Activated CD4-positive, alpha-beta memory T cell treated with anti-CD3 and anti-CD28 coated beads for 36 hours (primary cell): ENCODE data around the gene ABLIM2. TPM values are rescaled to one million over a fixed set of nuclear protein-coding genes. Genes with fewer than 3 reads are reported as not detected.

Source experiments
- CTCF ChIA-PET: fragments of 350-600 bp; sonication (Branson Sonifier 250); formaldehyde crosslinking; loops from one replicate; lab custom pipeline; 2021; ENCODE audit warnings: antibody characterized with exemption, inconsistent platforms; lab: Charles Lee
- POLR2A ChIA-PET: fragments of 350-600 bp; sonication (Branson Sonifier 250); formaldehyde crosslinking; loops from one replicate; lab custom pipeline; 2021; ENCODE audit warnings: antibody characterized with exemption; lab: Charles Lee
- DNase-seq: peaks from one replicate; pipeline ENCODE4 v3.0.0-alpha.2; 2020
- H3K27ac Mint-ChIP-seq: one replicate; pipeline ENCODE4 v1.8.0; 2021; ENCODE audit warnings: mixed read lengths
- H3K27me3 Mint-ChIP-seq: one replicate; pipeline ENCODE4 v1.8.0; 2021; ENCODE audit warnings: mixed read lengths
- H3K36me3 Mint-ChIP-seq: one replicate; pipeline ENCODE4 v1.8.0; 2021; ENCODE audit warnings: mixed read lengths
- H3K4me1 Mint-ChIP-seq: one replicate; pipeline ENCODE4 v1.8.0; 2021; ENCODE audit warnings: low read depth, mixed read lengths
- H3K4me3 Mint-ChIP-seq: one replicate; pipeline ENCODE4 v1.8.0; 2021; ENCODE audit warnings: mild to moderate bottlenecking, mixed read lengths
- H3K9me3 Mint-ChIP-seq: one replicate; pipeline ENCODE4 v1.8.0; 2021; ENCODE audit warnings: mixed read lengths
- intact Hi-C: fragments of 100-400 bp; cut with micrococcal nuclease; formaldehyde crosslinking; loops from one replicate; pipeline ENCODE4 v1.15.1; 2023
- total RNA-seq, 2 experiments: library from RNA; stranded (reverse); gene quantifications; one replicate each; pipeline ENCODE4 v1.2.3, GENCODE V29; 2021

Gene ABLIM2
- total RNA-seq, 2 experiments from 2014 or later, result 0.55 to 0.63 TPM

- H3K4me3 Mint-ChIP-seq, result no peak overlapping the region
- no peaks in the 10 kb centered on the region for H3K36me3 Mint-ChIP-seq
- H3K27ac Mint-ChIP-seq, result no peak overlapping the region
- DNase-seq, result no peak
- H3K9me3 Mint-ChIP-seq, result no peaks in the 10 kb centered on the region
- no peaks in the 10 kb centered on the region for H3K27me3 Mint-ChIP-seq
- H3K4me1 Mint-ChIP-seq, result no peaks in the 10 kb centered on the region
- intact Hi-C loops, result no loop called here
- POLR2A ChIA-PET, result no interaction called here
- CTCF ChIA-PET, result interaction anchor here (0.7 kb wide), 1 partner anchor 62 kb away, joined by 3 read pairs; no protein-coding TSS in a partner anchor
Measured at GRCh38 chr4:8179771-8180170, 21.2 kb upstream of the ABLIM2 start.

GRCh38 chr4:8179074-8179473 is 20.5 kb upstream of the ABLIM2 start:
- intact Hi-C loops, result no loop called here
- H3K27me3 Mint-ChIP-seq, result no peaks in the 10 kb centered on the region
- H3K9me3 Mint-ChIP-seq, result no peaks in the 10 kb centered on the region
- no peaks in the 10 kb centered on the region for H3K4me1 Mint-ChIP-seq
- CTCF ChIA-PET, result interaction anchor here (0.7 to 1.1 kb wide), 2 partner anchors 19 to 63 kb away, joined by 3 read pairs; no protein-coding TSS in a partner anchor
- POLR2A ChIA-PET, result no interaction called here
- H3K36me3 Mint-ChIP-seq, result no peaks in the 10 kb centered on the region
- H3K27ac Mint-ChIP-seq, result no peak overlapping the region
- no peak overlapping the region for H3K4me3 Mint-ChIP-seq
- no peak for DNase-seq

GRCh38 chr4:8177956-8178355 is 19.3 kb upstream of the ABLIM2 start:
- Mint-ChIP-seq H3K4me1 (no peaks in the 10 kb centered on the region), H3K9me3 (no peaks in the 10 kb centered on the region), H3K36me3 (no peaks in the 10 kb centered on the region), H3K27ac (no peak overlapping the region), H3K4me3 (no peak overlapping the region), H3K27me3 (no peaks in the 10 kb centered on the region)
- ChIA-PET POLR2A (no interaction called here), CTCF (interaction anchor here (2.2 kb wide), 1 partner anchor 21 kb away, joined by 17 read pairs; the partner anchor contains the start of gene SH3TC1)
- intact Hi-C loops, result loop anchor here (1.0 to 2.0 kb wide), 3 partner anchors 15 to 225 kb away; no protein-coding TSS in a partner anchor
- no peak for DNase-seq

GRCh38 chr4:8177552-8177951 is 18.9 kb upstream of the ABLIM2 start:
- POLR2A ChIA-PET, result no interaction called here
- Mint-ChIP-seq H3K36me3 (no peaks in the 10 kb centered on the region), H3K4me1 (peaks cover 1% of the 10 kb centered on the region), H3K27ac (no peak overlapping the region), H3K9me3 (no peaks in the 10 kb centered on the region), H3K27me3 (no peaks in the 10 kb centered on the region), H3K4me3 (no peak overlapping the region)
- CTCF ChIA-PET, result interaction anchor here (1.1 to 2.2 kb wide), 18 partner anchors 10 to 291 kb away, joined by 3 to 19 read pairs (median 6); partner anchors contain the start of genes ABLIM2 and SH3TC1
- intact Hi-C loops, result loop anchor here (1.0 to 2.0 kb wide), 3 partner anchors 15 to 225 kb away; no protein-coding TSS in a partner anchor
- DNase-seq, result no peak

GRCh38 chr4:8176547-8177399 is 18.2 kb upstream of the ABLIM2 start:
- POLR2A ChIA-PET, result no interaction called here
- no peak overlapping the region for H3K4me3 Mint-ChIP-seq
- intact Hi-C loops, result loop anchor here (1.0 to 2.0 kb wide), 3 partner anchors 16 to 226 kb away; no protein-coding TSS in a partner anchor

GRCh38 chr4:8175686-8176085 is 17.1 kb upstream of the ABLIM2 start:
- intact Hi-C loops, result loop anchor here (2.0 kb wide), 2 partner anchors 17 to 227 kb away; no protein-coding TSS in a partner anchor
- no peak overlapping the region for H3K27ac Mint-ChIP-seq
- no peak for DNase-seq
- H3K9me3 Mint-ChIP-seq, result no peaks in the 10 kb centered on the region
- H3K36me3 Mint-ChIP-seq, result no peaks in the 10 kb centered on the region
- H3K27me3 Mint-ChIP-seq, result peaks cover 5% of the 10 kb centered on the region
- POLR2A ChIA-PET, result no interaction called here
- no peak overlapping the region for H3K4me3 Mint-ChIP-seq
- peaks cover 5% of the 10 kb centered on the region for H3K4me1 Mint-ChIP-seq
- CTCF ChIA-PET, result interaction anchor here (0.6 to 2.2 kb wide), 9 partner anchors 8 to 740 kb away, joined by 3 to 19 read pairs (median 8); partner anchors contain the start of gene SH3TC1

More at GRCh38 chr4:8176547-8177399, 18.2 kb upstream of the ABLIM2 start:
- Mint-ChIP-seq H3K27me3 (peaks cover under 1% of the 10 kb centered on the region), H3K4me1 (peaks cover 5% of the 10 kb centered on the region), H3K9me3 (no peaks in the 10 kb centered on the region), H3K27ac (no peak overlapping the region), H3K36me3 (no peaks in the 10 kb centered on the region)
- CTCF ChIA-PET, result interaction anchor here (0.6 to 2.2 kb wide), 30 partner anchors 9 to 739 kb away, joined by 3 to 19 read pairs (median 4); partner anchors contain the start of genes ABLIM2 and SH3TC1
- DNase-seq, result peak; percentile 64

- no peak overlapping the region for H3K27ac Mint-ChIP-seq
- no peak overlapping the region for H3K4me3 Mint-ChIP-seq
- H3K36me3 Mint-ChIP-seq, result no peaks in the 10 kb centered on the region
- no peaks in the 10 kb centered on the region for H3K9me3 Mint-ChIP-seq
- ChIA-PET CTCF (no interaction called here), POLR2A (no interaction called here)
- intact Hi-C loops, result no loop called here
- no peak for DNase-seq
- peaks cover 5% of the 10 kb centered on the region for H3K4me1 Mint-ChIP-seq
- H3K27me3 Mint-ChIP-seq, result peaks cover 5% of the 10 kb centered on the region
Measured at GRCh38 chr4:8174970-8175369, 16.4 kb upstream of the ABLIM2 start.

GRCh38 chr4:8173492-8174242 is 15.1 kb upstream of the ABLIM2 start:
- intact Hi-C loops, result no loop called here
- CTCF ChIA-PET, result no interaction called here
- no peak overlapping the region for H3K4me3 Mint-ChIP-seq
- H3K9me3 Mint-ChIP-seq, result peaks cover 6% of the 10 kb centered on the region
- no peaks in the 10 kb centered on the region for H3K36me3 Mint-ChIP-seq
- H3K27me3 Mint-ChIP-seq, result peaks cover 5% of the 10 kb centered on the region
- peaks cover 5% of the 10 kb centered on the region for H3K4me1 Mint-ChIP-seq
- peak; percentile 43 for DNase-seq
- no peak overlapping the region for H3K27ac Mint-ChIP-seq
- POLR2A ChIA-PET, result no interaction called here

GRCh38 chr4:8171984-8172924 is 13.6 kb upstream of the ABLIM2 start:
- ChIA-PET CTCF (interaction anchor here (1.0 to 1.1 kb wide), 3 partner anchors 13 to 26 kb away, joined by 3 to 4 read pairs (median 3); partner anchors contain the start of gene ABLIM2), POLR2A (no interaction called here)
- Mint-ChIP-seq H3K27me3 (peaks cover 5% of the 10 kb centered on the region), H3K4me1 (peaks cover 5% of the 10 kb centered on the region), H3K4me3 (no peak overlapping the region), H3K27ac (no peak overlapping the region), H3K36me3 (peaks cover 3% of the 10 kb centered on the region), H3K9me3 (peaks cover 16% of the 10 kb centered on the region)
- intact Hi-C loops, result no loop called here
- peak; percentile 83 for DNase-seq

GRCh38 chr4:8171266-8171665 is 12.7 kb upstream of the ABLIM2 start:
- intact Hi-C loops, result no loop called here
- H3K4me3 Mint-ChIP-seq, result no peak overlapping the region
- CTCF ChIA-PET, result interaction anchor here (1.1 kb wide), 1 partner anchor 12 kb away, joined by 4 read pairs; the partner anchor contains the start of gene ABLIM2

GRCh38 chr4:8170341-8170740 is 11.7 kb upstream of the ABLIM2 start:
- DNase-seq, result no peak
- Mint-ChIP-seq H3K27ac (no peak overlapping the region), H3K4me1 (peaks cover 5% of the 10 kb centered on the region), H3K9me3 (peaks cover 16% of the 10 kb centered on the region), H3K4me3 (no peak overlapping the region), H3K36me3 (peaks cover 3% of the 10 kb centered on the region), H3K27me3 (peaks cover 5% of the 10 kb centered on the region)
- ChIA-PET POLR2A (interaction anchor here (1.1 kb wide), 1 partner anchor 20 kb away, joined by 3 read pairs; no protein-coding TSS in a partner anchor), CTCF (no interaction called here)
- intact Hi-C loops, result no loop called here

More at GRCh38 chr4:8171266-8171665, 12.7 kb upstream of the ABLIM2 start:
- Mint-ChIP-seq H3K27me3 (peaks cover 5% of the 10 kb centered on the region), H3K4me1 (peaks cover 5% of the 10 kb centered on the region), H3K36me3 (peaks cover 3% of the 10 kb centered on the region), H3K27ac (no peak overlapping the region), H3K9me3 (peaks cover 16% of the 10 kb centered on the region)
- DNase-seq, result no peak
- POLR2A ChIA-PET, result interaction anchor here (1.1 kb wide), 1 partner anchor 20 kb away, joined by 3 read pairs; no protein-coding TSS in a partner anchor
